ENCODE measurements around the gene EFHD2.
"Not testable (repeated sequence)": the region's sequence is repeated elsewhere in the genome, so short reads cannot be mapped to it uniquely, and the experiment has no call there.

Gene EFHD2, protein sequence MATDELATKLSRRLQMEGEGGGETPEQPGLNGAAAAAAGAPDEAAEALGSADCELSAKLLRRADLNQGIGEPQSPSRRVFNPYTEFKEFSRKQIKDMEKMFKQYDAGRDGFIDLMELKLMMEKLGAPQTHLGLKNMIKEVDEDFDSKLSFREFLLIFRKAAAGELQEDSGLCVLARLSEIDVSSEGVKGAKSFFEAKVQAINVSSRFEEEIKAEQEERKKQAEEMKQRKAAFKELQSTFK

DNA sequence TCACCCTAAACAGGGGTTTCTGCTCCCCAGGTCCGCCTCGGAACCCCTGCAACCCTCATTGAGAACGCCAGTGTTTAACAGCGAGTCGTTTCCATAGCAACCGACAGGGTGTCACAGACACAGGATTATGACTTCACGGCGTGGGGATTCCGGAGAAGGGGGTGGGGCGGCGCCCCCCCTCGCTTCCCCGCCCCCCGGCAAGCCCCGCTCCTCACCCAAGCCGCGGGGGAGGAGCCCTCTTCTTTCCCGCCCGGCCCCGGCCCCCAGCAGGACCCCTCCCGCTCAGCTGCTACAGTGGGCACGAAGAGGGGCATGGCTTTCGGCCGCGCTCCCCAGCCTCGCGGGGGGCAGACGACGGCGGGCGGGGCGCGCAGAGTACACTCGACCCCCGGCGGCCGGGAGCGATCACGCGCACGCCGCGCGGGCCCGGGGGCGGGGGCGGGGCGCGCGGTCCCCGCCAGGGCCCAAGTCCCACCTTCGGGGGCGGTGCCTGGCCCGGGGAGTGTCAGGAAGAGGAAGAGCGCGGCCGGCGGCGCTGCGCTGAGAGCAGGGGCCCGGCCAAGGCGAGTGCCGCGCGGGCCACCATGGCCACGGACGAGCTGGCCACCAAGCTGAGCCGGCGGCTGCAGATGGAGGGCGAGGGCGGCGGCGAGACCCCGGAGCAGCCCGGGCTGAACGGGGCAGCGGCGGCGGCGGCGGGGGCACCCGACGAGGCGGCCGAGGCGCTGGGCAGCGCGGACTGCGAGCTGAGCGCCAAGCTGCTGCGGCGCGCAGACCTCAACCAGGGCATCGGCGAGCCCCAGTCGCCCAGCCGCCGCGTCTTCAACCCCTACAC, at the start of gene EFHD2:
EFHD2 (plus strand) TSS at position 501 of the 835 bp plus-strand sequence; CDS start at position 585, 84 bp downstream.
- DNase-seq (ENCODE audit: low spot score) (peak; percentile 57), FAIRE-seq (no peak)

DNA sequence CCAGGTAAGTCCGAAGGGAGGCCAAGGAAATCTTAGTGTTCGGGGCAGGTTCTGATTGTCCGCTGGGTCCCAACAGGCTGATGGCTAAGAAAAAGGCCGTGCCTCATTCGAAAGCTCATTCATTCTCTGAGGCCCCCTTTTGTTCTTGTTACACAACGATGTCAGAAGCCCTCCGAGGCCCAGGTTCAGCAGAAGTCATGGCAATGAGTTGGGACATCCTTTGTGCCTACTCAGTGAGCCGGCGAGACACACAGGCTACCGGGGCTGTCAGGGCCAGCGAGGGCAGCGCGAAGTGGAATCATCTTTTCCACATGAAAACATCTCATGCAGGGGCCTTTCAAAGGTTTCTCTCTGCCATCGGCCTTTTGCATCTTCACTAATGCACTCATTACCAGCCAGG, 49.0 kb upstream of the EFHD2 start:
- DNase-seq (ENCODE audit: low spot score) (no peak), FAIRE-seq (no peak)

DNA sequence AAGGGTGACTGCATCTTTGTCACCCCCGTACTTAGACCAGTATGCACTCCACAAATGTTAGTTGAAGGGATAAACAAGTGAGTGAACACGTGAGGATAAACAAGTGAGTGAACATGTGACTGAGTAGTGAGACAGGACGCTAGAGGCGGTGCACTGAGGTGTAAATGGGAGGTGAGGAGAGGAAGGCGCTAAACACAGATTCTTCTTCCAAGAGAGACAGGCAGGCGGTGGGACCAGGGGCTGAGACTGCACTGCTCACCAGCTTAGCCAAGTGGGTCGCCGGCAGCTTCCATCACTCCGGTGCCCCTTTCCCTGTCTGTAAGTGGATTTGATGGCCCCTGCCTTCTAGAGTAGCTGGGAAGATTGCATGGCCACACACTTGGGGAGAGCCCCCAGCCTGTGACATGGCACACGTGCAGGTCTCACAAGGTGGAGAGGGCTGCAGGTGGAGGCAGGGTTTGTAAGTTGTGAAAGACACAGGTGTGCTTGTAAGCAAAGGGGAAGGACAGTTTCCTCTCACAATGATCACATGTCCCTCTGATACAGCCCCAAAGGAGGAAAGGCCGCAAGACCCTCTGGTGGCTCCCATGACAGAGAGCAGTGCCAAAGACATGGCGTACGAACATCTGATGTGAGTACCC, 47.5 kb upstream of the EFHD2 start:
- no peak for DNase-seq (ENCODE audit: low spot score)
- no peak for FAIRE-seq

DNA sequence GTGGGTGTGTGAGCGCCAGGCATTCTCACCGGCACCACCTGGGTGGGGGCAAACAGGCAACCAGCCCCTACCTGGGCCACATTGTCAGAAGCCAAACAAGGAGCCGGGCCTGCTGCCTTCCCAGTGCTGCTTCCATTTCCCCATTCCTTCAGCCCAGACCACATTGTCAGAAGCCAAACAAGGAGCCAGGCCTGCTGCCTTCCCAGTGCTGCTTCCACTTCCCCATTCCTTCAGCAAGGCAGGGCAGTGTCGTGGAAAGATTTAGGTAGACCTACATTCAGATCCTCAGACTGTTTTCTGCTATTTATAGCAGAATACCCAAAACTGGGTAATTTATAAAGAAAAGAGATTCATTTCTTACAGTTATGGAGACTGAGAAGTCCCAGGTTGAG, 47.0 kb upstream of the EFHD2 start:
- no peak for DNase-seq (ENCODE audit: low spot score)
- no peak for FAIRE-seq

DNA sequence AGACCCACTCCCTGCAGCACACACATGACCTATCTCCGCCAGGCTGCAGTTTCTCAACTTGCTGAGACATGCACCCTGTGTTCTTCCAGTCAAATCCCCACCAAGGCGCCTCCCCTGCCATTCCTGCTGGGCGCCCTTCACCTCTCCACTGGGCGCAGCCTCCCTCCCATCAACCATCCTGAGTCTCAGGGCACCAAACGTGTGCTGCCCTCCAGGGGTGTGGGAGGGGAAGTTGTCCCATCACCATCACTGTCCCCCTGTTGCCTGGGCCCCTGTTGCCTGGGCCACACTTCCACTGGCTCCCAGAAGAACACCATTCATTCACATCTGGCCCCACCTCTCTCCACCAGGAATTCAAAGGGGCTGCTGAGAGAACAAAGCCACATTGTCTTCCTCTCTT, 44.9 kb upstream of the EFHD2 start:
- DNase-seq (ENCODE audit: low spot score): no peak
- FAIRE-seq: no peak

DNA sequence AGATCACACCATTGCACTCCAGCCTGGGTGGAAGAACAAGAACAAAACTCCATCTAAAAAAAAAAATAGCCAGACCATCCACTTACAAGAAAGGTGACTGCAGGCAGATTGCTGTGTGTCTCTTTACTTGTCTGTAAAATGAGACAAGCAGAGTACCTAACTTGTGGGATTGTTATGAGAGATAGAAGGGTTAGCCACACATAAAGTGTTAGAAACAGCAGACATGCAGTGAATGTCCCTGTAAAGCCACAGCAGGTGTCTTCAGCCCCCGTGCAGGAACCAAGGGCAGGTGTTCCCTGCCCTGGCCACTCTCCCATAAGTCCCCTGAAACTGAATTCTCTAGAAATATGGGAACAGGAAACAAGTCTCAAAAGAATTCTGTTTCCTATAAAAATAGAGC, 40.8 kb upstream of the EFHD2 start:
- FAIRE-seq (no peak), DNase-seq (ENCODE audit: low spot score) (no peak)

DNA sequence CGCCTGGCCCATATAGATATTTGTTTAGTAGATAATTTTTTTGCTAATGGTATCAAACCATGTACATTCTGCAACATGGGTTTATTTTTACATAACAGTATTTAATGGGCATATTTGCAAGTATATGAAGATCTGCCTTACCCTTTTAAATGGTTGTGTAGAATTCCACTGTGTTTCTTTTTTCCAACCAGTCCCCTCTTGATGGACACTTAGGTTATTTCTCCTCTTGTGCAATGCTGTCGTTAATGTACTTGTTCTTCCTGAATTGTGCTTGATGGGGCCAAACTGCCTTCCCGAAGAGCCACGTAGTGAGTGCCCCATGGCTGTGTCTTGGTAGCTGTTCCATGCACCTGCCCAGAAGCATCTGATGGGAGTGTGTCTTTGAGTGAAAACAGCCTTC, 39.4 kb upstream of the EFHD2 start:
- DNase-seq (ENCODE audit: low spot score) (no peak), FAIRE-seq (no peak)

DNA sequence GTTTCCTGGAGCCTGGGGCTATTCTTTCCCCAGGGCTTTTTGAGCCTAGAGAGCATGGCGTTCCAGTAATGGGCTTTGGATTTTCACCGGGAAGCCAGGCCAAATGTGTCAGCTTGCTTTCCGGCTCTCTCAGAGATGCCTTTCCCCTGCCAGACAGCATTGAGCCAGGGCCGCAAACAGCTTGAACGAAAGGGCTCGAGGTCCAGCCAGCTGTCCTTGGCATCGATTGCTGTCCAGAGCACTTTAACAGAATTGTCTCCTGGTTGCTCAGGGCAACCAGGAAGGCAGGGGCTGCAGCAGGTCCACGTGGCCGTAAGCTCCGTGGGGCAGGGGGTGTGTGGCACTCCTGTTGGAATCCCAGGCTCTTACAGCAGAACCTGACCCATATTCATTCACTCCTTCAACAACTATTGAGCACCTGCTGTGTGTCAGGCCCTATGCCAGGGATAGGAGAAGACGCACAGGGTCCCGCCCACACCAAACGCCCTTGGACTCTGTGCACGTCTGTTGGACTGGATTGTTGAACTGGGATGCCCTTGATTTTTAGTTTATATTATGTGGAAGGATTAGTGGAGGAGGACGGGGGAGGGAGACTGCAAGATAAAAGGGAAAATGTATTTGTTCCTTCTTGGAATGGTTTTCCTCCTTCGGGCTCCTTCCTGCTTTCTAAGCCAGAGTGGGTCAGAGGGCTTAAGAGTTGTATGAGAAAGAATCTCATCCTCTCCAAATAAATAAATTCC, 38.7 kb upstream of the EFHD2 start:
- DNase-seq (ENCODE audit: low spot score) (no peak), FAIRE-seq (no peak)

DNA sequence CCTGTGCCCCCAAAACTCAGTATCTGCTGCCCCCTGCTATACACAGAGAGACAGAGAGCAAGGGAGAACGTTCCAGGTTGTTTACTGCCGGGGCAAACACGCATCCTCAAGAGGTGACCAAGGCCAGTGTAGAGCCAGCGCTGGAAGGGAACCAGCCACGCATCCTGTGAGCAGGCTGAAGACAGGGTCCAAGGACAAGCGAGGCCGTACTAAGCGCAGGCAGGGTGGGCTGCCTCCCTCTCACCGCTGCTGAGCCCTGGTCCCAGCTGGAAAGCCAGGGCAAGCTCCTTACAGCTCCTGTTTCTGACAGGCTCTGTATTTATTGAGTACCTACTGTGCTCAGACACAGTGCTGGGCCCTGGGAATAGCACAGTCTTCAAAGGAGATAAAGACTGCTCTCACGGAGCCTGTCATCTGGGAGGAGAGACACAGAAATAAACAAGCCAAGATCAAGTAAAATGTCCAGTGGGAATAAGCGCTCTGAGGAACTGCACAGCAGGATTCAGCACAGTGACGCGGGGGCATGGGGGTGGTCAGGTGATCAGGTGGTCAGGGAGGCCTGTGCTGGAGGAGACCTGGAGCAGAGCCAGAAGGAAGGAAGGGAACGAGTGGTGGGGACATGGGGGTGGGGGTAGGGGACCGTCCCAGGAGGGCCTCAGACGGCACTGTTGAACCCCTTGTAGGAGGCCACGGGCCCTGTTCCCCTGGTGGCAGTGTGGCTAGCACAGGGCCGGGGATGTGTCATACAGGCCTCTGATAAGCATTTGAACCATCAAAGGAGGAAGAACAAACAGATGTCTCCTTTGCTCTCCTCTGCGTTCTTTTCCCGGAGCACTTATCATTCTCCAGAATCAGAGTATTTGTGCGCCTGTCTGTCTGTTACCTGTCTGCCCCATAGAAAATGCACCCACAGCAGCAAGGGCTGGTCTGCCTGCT, 37.8 kb upstream of the EFHD2 start:
- DNase-seq (ENCODE audit: low spot score): no peak
- FAIRE-seq: no peak

DNA sequence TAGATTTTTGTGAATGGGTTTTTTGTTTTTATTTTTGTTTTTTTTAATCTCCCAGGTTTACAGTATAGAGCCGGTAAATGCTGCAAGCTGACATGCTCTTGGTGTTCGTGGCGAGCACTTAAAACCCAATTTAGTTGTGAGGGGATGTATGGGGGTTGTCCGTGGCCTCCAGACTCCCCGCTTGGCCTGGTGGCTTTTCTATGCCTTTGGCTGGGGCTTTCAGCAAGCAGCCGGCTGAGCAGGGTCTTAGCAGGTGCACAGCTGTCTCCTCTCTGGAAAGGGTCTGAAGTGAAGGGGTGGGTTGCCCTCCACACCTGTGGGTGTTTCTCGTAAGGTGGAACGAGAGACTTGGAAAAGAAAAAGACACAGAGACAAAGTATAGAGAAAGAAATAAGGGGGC, 31.0 kb upstream of the EFHD2 start:
- no peak for FAIRE-seq

DNA sequence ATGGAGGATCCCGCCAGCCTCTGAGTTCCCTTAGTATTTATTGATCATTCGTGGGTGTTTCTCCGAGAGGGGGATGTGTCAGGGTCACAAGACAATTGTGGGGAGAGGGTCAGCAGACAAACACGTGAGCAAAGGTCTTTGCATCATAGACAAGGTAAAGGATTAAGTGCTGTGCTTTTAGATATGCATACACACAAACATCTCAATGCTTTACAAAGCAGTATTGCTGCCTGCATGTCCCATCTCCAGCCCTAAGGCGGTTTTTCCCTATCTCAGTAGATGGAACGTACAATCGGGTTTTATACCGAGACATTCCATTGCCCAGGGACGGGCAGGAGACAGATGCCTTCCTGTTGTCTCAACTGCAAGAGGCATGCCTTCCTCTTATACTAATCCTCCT, 30.5 kb upstream of the EFHD2 start:
- FAIRE-seq; DNase-seq (ENCODE audit: low spot score): not testable (repeated sequence)

More for the DNA sequence above, 31.0 kb upstream of the EFHD2 start:
- no peak for DNase-seq (ENCODE audit: low spot score)

DNA sequence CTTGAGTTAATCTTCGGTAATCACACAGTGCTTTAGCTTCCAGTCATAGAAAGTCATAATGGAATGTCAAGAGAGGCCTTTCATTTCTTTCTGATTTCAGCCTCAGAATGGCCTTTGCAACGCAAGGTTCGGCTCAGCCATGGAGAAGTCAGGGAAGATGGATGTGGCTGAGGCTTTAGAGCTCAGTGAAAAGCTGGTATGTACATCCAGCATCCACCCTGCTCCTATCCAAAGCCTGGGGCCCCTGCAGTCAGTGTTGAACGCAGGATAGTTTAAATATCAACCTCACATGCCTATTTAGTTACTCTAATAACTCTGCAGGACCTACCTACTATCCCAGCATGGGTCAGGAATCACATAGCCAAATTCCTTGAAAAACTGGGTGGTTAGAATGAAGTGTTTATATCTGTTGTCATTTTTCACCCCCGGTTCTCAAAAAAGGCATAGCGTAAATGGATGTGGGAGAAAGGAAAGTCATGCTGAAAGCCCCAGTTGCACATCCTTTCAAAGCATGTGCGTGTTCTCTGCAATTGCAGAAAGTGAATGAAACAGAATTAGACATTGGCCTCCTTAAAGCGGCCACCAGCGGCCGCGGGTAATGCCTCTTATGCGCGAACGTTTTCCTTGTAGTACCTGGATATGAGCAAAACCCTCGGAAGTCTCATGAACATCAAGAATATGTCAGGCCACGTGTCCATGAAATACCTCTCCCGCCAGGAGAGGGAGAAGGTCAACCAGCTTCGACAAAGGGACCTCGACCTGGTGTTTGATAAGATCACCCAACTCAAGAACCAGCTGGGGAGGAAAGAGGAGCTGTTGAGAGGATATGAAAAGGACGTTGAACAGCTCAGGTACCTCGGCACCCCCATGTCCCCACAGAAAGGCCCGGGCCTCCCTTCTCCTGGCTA, 28.8 kb upstream of the EFHD2 start:
- DNase-seq (ENCODE audit: low spot score) (no peak), FAIRE-seq (no peak)

DNA sequence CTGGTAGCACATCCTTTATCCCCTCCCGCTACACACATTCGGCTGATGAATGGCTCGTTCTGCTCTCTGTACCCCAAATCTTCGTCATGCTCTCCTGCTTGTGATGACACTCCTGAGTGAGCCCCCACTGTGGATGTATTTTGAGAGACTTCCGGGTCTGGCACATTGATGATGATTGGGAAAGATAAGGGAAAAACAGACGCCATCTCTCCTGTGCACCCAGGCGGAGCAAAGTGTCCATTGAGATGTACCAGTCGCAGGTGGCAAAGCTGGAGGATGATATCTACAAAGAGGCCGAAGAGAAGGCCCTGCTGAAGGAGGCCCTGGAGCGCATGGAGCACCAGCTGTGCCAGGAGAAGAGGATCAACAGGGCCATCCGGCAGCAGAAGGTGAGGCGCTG, 27.9 kb upstream of the EFHD2 start:
- DNase-seq (ENCODE audit: low spot score) (no peak), FAIRE-seq (no peak)

DNA sequence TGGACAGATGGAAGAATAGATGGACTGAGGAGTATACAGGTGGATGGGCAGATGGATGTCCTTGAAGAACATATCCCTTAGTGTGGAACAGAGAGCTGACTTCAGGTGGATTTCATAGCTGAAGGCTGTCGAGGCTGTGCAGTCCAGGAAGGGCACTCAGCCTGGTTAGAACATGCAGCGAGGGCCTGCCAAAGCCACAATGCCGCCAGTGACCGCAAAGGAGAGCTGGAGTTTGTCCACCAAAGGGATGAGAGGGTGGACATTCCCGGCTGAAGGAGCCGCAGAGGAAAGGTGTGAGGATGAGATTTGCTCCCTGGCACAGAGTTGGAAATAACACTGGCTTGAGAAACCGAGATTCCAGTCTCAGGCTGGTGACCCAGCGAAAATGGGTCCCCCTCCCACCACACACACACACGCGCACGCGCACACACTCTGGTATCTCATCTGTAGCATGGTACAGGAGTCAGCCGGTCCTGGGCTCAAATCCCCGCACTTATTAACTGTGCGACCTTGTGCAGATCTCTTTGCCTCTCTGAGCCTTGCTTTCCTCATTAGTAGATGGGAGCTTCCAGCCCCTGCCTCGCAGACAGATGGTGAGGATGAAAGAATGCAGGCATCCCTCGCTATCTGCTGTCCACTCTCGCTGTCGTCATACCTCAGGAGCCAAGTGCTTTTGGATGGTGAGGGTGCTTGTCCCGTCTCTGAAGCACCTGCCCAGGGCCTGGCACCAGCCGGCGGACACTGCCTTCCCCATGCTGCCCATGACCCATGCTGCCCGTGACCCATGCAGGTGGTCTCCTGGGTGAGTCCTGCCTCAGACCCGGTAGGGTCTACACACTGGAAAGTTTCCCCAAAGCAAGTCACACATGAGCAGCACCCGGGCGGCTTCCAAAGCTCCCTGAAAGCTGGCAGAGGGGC, 26.8 kb upstream of the EFHD2 start:
- FAIRE-seq: no peak

DNA sequence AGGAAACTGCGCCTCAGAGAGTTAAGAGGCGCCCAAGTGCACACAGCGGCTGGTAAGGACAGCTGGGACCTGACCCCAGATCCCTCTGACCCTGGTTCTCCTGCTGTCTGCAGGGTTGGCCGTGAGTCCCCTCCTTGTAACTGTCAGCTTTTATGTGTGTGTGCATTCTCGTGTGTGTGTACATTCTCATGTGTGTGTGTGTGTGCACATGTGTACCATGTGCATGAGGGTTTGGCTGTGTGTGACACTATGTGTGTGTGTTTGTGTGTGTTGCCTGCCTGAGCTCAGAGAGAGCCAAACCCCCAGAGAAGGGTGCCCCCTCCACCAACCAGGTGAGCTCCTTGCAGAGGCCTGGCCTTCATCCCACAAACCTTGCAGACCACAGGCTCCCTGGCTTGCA, 25.9 kb upstream of the EFHD2 start:
- FAIRE-seq: no peak
- no peak for DNase-seq (ENCODE audit: low spot score)

More for the DNA sequence above, 26.8 kb upstream of the EFHD2 start:
- no peak for DNase-seq (ENCODE audit: low spot score)

DNA sequence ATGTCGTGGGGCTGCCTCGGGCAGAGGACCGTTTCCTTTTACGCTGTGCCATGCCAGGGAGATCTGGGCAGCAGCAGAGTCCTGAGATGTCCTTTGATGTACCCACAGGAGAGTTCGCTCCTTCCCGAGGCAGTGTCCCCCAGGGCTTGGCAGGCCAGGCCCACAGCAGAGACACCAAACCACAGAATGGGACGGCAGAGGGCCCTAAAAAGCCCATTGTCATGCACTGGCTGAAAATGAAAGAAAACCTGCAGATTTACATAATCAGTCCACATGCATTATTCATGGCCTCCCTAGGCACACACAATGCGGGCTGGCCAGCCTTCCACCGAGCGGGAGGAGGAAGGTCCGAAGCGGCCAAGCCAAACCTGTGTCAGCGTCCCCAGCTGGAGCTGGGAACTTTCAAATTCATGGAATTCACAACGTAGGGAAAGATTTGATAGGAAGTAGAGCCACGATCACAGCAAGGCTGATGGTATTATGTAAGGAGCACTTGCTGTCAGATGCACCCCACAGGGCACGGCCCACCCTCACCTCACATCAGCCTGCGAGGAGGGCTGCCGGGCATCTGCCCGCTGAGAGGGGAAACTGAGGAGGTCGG, 25.3 kb upstream of the EFHD2 start:
- no peak for FAIRE-seq
- no peak for DNase-seq (ENCODE audit: low spot score)

DNA sequence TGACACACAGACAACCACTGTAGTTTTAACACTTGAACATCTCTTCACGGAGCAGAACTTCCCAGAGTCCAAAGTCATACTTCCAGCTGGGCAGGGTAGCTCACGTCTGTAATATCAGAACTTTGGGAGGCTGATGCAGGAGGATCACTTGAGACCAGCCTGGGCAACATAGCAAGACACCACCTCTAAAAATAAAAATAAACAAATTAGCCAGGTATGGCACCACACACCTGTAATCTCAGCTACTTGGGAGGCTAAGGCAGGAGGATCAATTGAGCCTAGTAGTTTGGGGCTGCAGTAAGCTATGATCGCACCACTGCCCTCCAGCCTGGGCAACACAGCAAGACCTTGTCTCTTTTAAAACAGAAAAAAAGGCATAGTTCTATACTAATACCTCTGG, 24.3 kb upstream of the EFHD2 start:
- FAIRE-seq: no peak

DNA sequence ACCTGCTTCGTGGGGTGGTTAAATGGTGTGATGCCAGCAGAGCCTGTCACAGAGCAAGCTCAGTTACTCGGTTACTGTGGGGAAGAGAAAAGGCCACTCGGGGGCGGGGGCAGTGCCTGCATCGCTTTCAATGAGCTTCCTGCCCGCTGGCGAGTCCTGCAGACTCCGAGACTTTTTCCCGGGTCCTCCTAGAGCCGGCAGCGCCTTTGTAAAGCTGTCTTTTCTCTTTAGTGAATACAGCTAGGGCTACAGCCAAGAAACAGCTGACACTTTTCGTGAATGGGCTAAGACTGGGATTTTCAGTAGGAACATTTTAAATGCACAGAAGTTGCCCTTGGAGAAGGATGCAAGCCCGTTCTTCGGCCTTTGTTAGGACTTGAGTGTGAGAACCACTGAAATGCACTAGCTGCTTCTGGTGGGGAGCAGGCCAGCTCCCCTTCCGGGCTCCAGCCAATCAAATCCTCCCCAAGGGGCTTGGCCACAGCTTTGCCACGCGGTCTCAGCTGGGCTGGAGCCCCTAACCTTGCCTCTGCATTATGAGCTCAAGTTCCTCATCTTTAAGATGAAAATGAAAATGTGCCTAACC, 23.4 kb upstream of the EFHD2 start:
- DNase-seq (ENCODE audit: low spot score): no peak
- no peak for FAIRE-seq

More for the DNA sequence above, 24.3 kb upstream of the EFHD2 start:
- no peak for DNase-seq (ENCODE audit: low spot score)

All from RCC 7860 (cell line).